CD14-positive monocyte (primary cell): Measurements from ENCODE around the gene OGG1. TPM values are rescaled to one million over a fixed set of nuclear protein-coding genes. Genes with fewer than 3 reads are reported as not detected.

ENCODE experiments used
- DNase-seq, 3 donors: peaks; one replicate each; pipeline ENCODE4 v3.0.0-alpha.2; 2011 to 2022
- H2AFZ ChIP-seq: 2 replicates; pipeline ENCODE4 v1.6.0; 2012; ENCODE audit warnings: mild to moderate bottlenecking, low read depth, low read length, inconsistent platforms; ENCODE audit not compliant: insufficient read depth, poor library complexity, severe bottlenecking
- H3K27ac ChIP-seq, 2 donors: 1 replicate in 1 of 2; 2 replicates in 1 of 2; pipeline ENCODE4 v1.5.1; 2012 to 2013; ENCODE audit warnings: low read length in 2 of 2, control low read depth in 1 of 2, inconsistent platforms in 1 of 2, low read depth in 1 of 2, mild to moderate bottlenecking in 1 of 2
- H3K27me3 ChIP-seq, 2 donors: one replicate each; pipeline versions ENCODE4 v1.6.0 to v1.6.1; 2011 to 2013; ENCODE audit warnings: low read length in 2 of 2; ENCODE audit not compliant: control insufficient read depth in 2 of 2, insufficient read depth in 2 of 2
- H3K36me3 ChIP-seq, 2 donors: replicated peaks in 1 of 2; 1 replicate in 1 of 2; 2 replicates in 1 of 2; pipeline versions ENCODE4 v1.5.1 to v1.6.1; 2012 to 2013; ENCODE audit warnings: low read length in 2 of 2, control low read depth in 1 of 2, inconsistent platforms in 1 of 2, mild to moderate bottlenecking in 1 of 2; ENCODE audit not compliant: insufficient read depth in 2 of 2, control insufficient read depth in 1 of 2
- H3K4me1 ChIP-seq, 2 donors: 1 replicate in 1 of 2; 2 replicates in 1 of 2; pipeline versions ENCODE4 v1.5.1 to v1.6.1; 2012 to 2013; ENCODE audit warnings: low read length in 2 of 2, control low read depth in 1 of 2, inconsistent platforms in 1 of 2, mild to moderate bottlenecking in 1 of 2, moderate library complexity in 1 of 2; ENCODE audit not compliant: insufficient read depth in 2 of 2, control insufficient read depth in 1 of 2
- H3K4me2 ChIP-seq: replicated peaks from 2 replicates; pipeline ENCODE3; 2012; ENCODE audit warnings: low read length, moderate library complexity, mild to moderate bottlenecking; ENCODE audit not compliant: poor library complexity, severe bottlenecking; ENCODE audit errors: extremely low read depth
- H3K4me3 ChIP-seq, 3 experiments: fragments of 200-600 bp in 1 of 3; sonication (generic) in 1 of 3; replicated peaks in 1 of 3; 1 replicate in 2 of 3; 2 replicates in 1 of 3; pipeline ENCODE4 v1.5.1; 2011 to 2013; ENCODE audit warnings: low read length in 3 of 3, mild to moderate bottlenecking in 3 of 3, control low read depth in 2 of 3, low read depth in 2 of 3, inconsistent platforms in 1 of 3, moderate library complexity in 1 of 3
- H3K79me2 ChIP-seq: 2 replicates; pipeline ENCODE4 v1.6.0; 2012; ENCODE audit warnings: mild to moderate bottlenecking, control low read depth, inconsistent platforms, low read length, moderate library complexity; ENCODE audit not compliant: insufficient read depth
- H3K9ac ChIP-seq: 2 replicates; pipeline ENCODE4 v1.6.0; 2017; ENCODE audit warnings: low read length, mild to moderate bottlenecking; ENCODE audit not compliant: insufficient read depth, poor library complexity, severe bottlenecking
- H3K9me3 ChIP-seq, 2 donors: replicated peaks in 1 of 2; 1 replicate in 1 of 2; 2 replicates in 1 of 2; pipeline versions ENCODE4 v1.5.1 to v1.6.1; 2012 to 2013; ENCODE audit warnings: low read length in 2 of 2, control low read depth in 1 of 2; ENCODE audit not compliant: control insufficient read depth in 1 of 2, insufficient read depth in 1 of 2
- H4K20me1 ChIP-seq: 2 replicates; pipeline ENCODE4 v1.6.0; 2012; ENCODE audit warnings: mild to moderate bottlenecking, low read length, control low read depth, moderate library complexity; ENCODE audit not compliant: insufficient read depth
- H3K27ac Mint-ChIP-seq, 7 donors: one replicate each; pipeline ENCODE4 v1.8.0; 2020; ENCODE audit warnings: mild to moderate bottlenecking in 7 of 7, mixed read lengths in 7 of 7, moderate library complexity in 6 of 7, inconsistent platforms in 2 of 7
- H3K27me3 Mint-ChIP-seq, 3 donors: one replicate each; pipeline ENCODE4 v1.8.0; 2021 to 2022; ENCODE audit warnings: low read depth in 3 of 3, mild to moderate bottlenecking in 3 of 3, mixed read lengths in 3 of 3, moderate library complexity in 3 of 3, inconsistent platforms in 1 of 3
- H3K36me3 Mint-ChIP-seq, 2 donors: one replicate each; pipeline ENCODE4 v1.8.0; 2020; ENCODE audit warnings: mixed read lengths in 2 of 2, inconsistent platforms in 1 of 2, mild to moderate bottlenecking in 1 of 2
- H3K4me1 Mint-ChIP-seq: one replicate; pipeline ENCODE4 v1.8.0; 2020; ENCODE audit warnings: mild to moderate bottlenecking, mixed read lengths
- H3K4me3 Mint-ChIP-seq, 2 donors: one replicate each; pipeline ENCODE4 v1.8.0; 2020; ENCODE audit warnings: mild to moderate bottlenecking in 2 of 2, mixed read lengths in 2 of 2, moderate library complexity in 1 of 2
- H3K9me3 Mint-ChIP-seq, 7 donors: one replicate each; pipeline ENCODE4 v1.8.0; 2020 to 2022; ENCODE audit warnings: mixed read lengths in 7 of 7, mild to moderate bottlenecking in 6 of 7, moderate library complexity in 6 of 7, inconsistent platforms in 2 of 7
- CTCF ChIP-seq: fragments of 200-600 bp; IDR thresholded peaks from one replicate; pipeline ENCODE4 v1.8.0; 2022; ENCODE audit warnings: antibody characterized with exemption, mild to moderate bottlenecking
- WGBS: methylation state at CpG from one replicate; pipeline ENCODE4 v1.1.5; 2013; ENCODE audit warnings: missing lambda C conversion rate; ENCODE audit not compliant: insufficient coverage; 5-methylcytosine and 5-hydroxymethylcytosine counted together
- intact Hi-C, 2 donors: fragments of 100-400 bp; cut with micrococcal nuclease; formaldehyde crosslinking; loops; one replicate each; pipeline versions ENCODE4 v1.15.0 to v1.15.1; 2023
- polyA plus RNA-seq, 3 donors: library from polyadenylated mRNA; depleted of rRNA in 1 of 3; unstranded in 2 of 3; stranded (reverse) in 1 of 3; fragments of 300-500 nt in 2 of 3; fragments of >200 nt in 1 of 3; fragmentation: Illumina TruSeq in 2 of 3; gene quantifications; 1 replicate in 2 of 3; 2 replicates in 1 of 3; pipeline ENCODE4 v1.2.3, GENCODE V29; 2012 to 2021

The OGG1 gene
- polyA plus RNA-seq, 3 donors = 17.4 to 21.9 (median 20.5) TPM

- Histone ChIP-seq H3K4me3 (no peak overlapping the region), H3K27me3 (no peaks in the 10 kb centered on the region), H3K4me2 (no peak overlapping the region), H2AFZ (no peak overlapping the region), H3K79me2 (no peaks in the 10 kb centered on the region), H3K9me3 (no peaks in the 10 kb centered on the region), H3K9ac (no peak overlapping the region), H3K4me1 (peaks cover 34 to 47% of the 10 kb centered on the region in 2 donors), H3K36me3 (no peaks in the 10 kb centered on the region), H3K27ac (no peak overlapping the region), H4K20me1 (no peaks in the 10 kb centered on the region)
- intact Hi-C loops = loop anchor here in 1 of 2 donors (1.0 kb wide), 1 partner anchor 8 kb away; no protein-coding TSS in a partner anchor
- H3K27me3 Mint-ChIP-seq = no peaks in the 10 kb centered on the region
- DNase-seq = no peak
- no peaks in the 10 kb centered on the region for H3K9me3 Mint-ChIP-seq
- H3K36me3 Mint-ChIP-seq = no peaks in the 10 kb centered on the region
- peaks cover 47% of the 10 kb centered on the region for H3K4me1 Mint-ChIP-seq
- TF ChIP-seq CTCF = no peak
- H3K4me3 Mint-ChIP-seq = no peak overlapping the region
- 83% methylated on average over 3 of the region's 4 CpGs for WGBS
- H3K27ac Mint-ChIP-seq = no peak overlapping the region
Measured at GRCh38 chr3:9718118-9718517, 31.6 kb upstream of the OGG1 start.

GRCh38 chr3:9721015-9721699, 28.6 kb upstream of the OGG1 start:
- Mint-ChIP-seq H3K27ac (peak overlapping the region in 2 of 7 donors; percentile 72 to 73), H3K36me3 (no peaks in the 10 kb centered on the region), H3K4me1 (peaks cover 31% of the 10 kb centered on the region), H3K4me3 (peak overlapping the region in 1 of 2 donors; percentile 17), H3K9me3 (no peaks in the 10 kb centered on the region), H3K27me3 (peaks cover 0 to 1% (median 0%) of the 10 kb centered on the region in 3 donors)
- no peak for TF ChIP-seq CTCF
- WGBS = 85% methylated on average over 4 of the region's 7 CpGs
- no peaks in the 10 kb centered on the region for H4K20me1 ChIP-seq
- intact Hi-C loops = no loop called here
- H3K4me2 ChIP-seq = no peak overlapping the region
- DNase-seq = no peak
- H3K4me1 ChIP-seq = peaks cover 19 to 31% of the 10 kb centered on the region in 2 donors
- H3K27me3 ChIP-seq = no peaks in the 10 kb centered on the region
- H3K4me3 ChIP-seq = no peak overlapping the region
- no peaks in the 10 kb centered on the region for H3K79me2 ChIP-seq
- no peak overlapping the region for H3K9ac ChIP-seq
- H3K9me3 ChIP-seq = no peaks in the 10 kb centered on the region
- peak overlapping the region; percentile 60 for H2AFZ ChIP-seq
- H3K36me3 ChIP-seq = no peaks in the 10 kb centered on the region
- H3K27ac ChIP-seq = no peak overlapping the region
